ENCODE results near the gene LRRC23.

DNA sequence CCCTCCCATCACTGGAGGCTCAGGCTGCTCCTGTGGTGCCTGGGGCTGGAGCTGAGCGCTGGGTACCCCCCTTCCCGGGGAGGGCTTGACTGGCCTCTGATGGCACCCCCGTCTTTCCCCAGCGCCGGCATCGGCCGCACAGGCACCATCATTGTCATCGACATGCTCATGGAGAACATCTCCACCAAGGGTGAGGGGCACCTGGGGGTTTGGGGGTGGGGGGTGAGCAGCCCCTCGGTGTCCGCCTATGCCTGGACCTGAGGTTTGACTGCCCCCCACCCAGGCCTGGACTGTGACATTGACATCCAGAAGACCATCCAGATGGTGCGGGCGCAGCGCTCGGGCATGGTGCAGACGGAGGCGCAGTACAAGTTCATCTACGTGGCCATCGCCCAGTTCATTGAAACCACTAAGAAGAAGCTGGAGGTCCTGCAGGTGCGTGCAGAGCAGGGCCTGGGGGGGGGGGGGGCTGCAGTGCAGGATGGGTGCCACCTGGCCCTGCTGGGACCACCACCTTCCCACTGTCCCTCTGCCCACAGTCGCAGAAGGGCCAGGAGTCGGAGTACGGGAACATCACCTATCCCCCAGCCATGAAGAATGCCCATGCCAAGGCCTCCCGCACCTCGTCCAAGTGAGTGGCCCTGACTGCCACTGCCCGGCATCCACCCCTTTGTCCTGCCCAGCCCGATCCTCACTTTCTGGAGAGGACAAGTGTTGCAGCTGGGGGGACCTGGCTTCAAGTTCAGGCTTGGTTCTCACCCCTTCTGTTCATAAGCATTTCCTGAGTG, 55.4 kb downstream of the LRRC23 start:
- TF ChIP-seq, protein P1, sequence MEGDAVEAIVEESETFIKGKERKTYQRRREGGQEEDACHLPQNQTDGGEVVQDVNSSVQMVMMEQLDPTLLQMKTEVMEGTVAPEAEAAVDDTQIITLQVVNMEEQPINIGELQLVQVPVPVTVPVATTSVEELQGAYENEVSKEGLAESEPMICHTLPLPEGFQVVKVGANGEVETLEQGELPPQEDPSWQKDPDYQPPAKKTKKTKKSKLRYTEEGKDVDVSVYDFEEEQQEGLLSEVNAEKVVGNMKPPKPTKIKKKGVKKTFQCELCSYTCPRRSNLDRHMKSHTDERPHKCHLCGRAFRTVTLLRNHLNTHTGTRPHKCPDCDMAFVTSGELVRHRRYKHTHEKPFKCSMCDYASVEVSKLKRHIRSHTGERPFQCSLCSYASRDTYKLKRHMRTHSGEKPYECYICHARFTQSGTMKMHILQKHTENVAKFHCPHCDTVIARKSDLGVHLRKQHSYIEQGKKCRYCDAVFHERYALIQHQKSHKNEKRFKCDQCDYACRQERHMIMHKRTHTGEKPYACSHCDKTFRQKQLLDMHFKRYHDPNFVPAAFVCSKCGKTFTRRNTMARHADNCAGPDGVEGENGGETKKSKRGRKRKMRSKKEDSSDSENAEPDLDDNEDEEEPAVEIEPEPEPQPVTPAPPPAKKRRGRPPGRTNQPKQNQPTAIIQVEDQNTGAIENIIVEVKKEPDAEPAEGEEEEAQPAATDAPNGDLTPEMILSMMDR (conservative IDR thresholded peaks at IDR 0.05 in 1 of 2, IDR thresholded peaks at IDR 0.05 in 1 of 2; ENCODE audit: extremely low read depth in 1 of 2, insufficient read depth in 1 of 2, low read depth in 1 of 2, low read length in 2 of 2): no peak
- TF ChIP-seq EZH2 (IDR thresholded peaks at IDR 0.05; ENCODE audit: borderline replicate concordance, low read length): no peak
